Osteocyte (in vitro differentiated cells): ENCODE measurements around the gene CHIC2. TPM values are rescaled to one million over a fixed set of nuclear protein-coding genes. Genes with fewer than 3 reads are reported as not detected.

Experiments
- DNase-seq: peaks from one replicate; pipeline ENCODE4 v3.0.0; 2021; ENCODE audit warnings: mixed read lengths; ENCODE audit not compliant: unreplicated experiment; ENCODE audit errors: extremely low spot score
- H3K27ac Mint-ChIP-seq: one replicate; pipeline ENCODE4 v1.8.0; 2021; ENCODE audit warnings: mild to moderate bottlenecking, mixed read lengths; ENCODE audit not compliant: unreplicated experiment
- H3K27me3 Mint-ChIP-seq: one replicate; pipeline ENCODE4 v1.8.0; 2021; ENCODE audit warnings: mixed read lengths; ENCODE audit not compliant: unreplicated experiment
- H3K36me3 Mint-ChIP-seq: one replicate; pipeline ENCODE4 v1.8.0; 2021; ENCODE audit warnings: mixed read lengths; ENCODE audit not compliant: unreplicated experiment
- H3K4me1 Mint-ChIP-seq: one replicate; pipeline ENCODE4 v1.8.0; 2021; ENCODE audit warnings: mixed read lengths; ENCODE audit not compliant: unreplicated experiment
- H3K4me3 Mint-ChIP-seq: one replicate; pipeline ENCODE4 v1.8.0; 2021; ENCODE audit warnings: mild to moderate bottlenecking, moderate library complexity, mixed read lengths; ENCODE audit not compliant: unreplicated experiment
- H3K9me3 Mint-ChIP-seq: one replicate; pipeline ENCODE4 v1.8.0; 2021; ENCODE audit warnings: mixed read lengths; ENCODE audit not compliant: unreplicated experiment
- CTCF ChIP-seq: fragments of 200-600 bp; sonication (generic); IDR thresholded peaks from 2 replicates; pipeline ENCODE4 v1.5.0; 2021; ENCODE audit warnings: antibody characterized with exemption, mild to moderate bottlenecking, moderate library complexity
- total RNA-seq: library from RNA; stranded (reverse); gene quantifications from 2 replicates; pipeline ENCODE4 v1.2.1, GENCODE V29; 2021

Gene CHIC2
- total RNA-seq, 1 donor from 2014 or later, result 64.1 TPM

DNA sequence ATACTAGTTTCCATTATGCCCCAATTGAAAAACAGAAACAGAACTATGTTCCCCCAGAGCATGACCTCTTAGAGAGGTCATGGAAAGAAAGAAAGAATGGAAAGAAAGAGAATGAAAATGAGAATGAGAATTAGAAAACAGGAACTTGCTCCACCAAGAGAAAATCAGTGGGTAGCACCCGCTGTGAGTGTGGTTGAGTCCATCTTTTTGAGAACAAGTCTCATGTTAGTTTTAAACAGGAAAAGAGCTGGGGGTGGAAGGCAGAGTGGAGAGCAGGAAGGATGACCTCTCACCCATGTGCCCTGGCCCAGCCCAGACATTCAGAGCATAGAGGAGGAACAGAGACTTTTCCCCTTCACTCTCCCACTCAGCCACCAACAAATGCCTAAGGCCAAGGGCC lies 40.5 kb upstream of the CHIC2 start:
- H3K27ac Mint-ChIP-seq, result no peak overlapping the region
- H3K27me3 Mint-ChIP-seq, result peaks cover 26% of the 10 kb centered on the region
- H3K4me1 Mint-ChIP-seq, result peaks cover 14% of the 10 kb centered on the region
- no peaks in the 10 kb centered on the region for H3K36me3 Mint-ChIP-seq
- TF ChIP-seq CTCF, result no peak
- no peaks in the 10 kb centered on the region for H3K9me3 Mint-ChIP-seq
- no peak for DNase-seq
- no peak overlapping the region for H3K4me3 Mint-ChIP-seq

DNA sequence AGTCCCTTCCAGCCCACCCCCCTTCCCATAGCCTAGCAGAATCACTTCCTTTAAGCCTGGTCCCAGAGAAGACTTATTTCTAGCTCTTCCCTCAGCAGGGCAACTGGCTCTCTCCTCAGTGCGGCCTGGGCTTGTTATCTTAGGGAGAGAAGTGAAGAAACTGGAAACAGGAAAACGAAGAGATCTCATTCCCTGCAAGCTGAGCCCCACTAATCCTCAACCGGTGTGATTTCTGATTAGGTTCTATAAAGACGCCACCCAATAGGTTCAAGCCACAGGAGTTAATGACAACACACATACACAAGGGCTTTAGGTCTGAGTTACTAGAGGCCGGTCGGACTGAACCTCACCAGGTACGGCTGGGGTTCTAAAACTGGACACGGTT lies 38.8 kb upstream of the CHIC2 start:
- no peak overlapping the region for H3K27ac Mint-ChIP-seq
- no peak overlapping the region for H3K4me3 Mint-ChIP-seq
- TF ChIP-seq CTCF, result no peak
- H3K36me3 Mint-ChIP-seq, result no peaks in the 10 kb centered on the region
- H3K9me3 Mint-ChIP-seq, result no peaks in the 10 kb centered on the region
- H3K4me1 Mint-ChIP-seq, result peaks cover 16% of the 10 kb centered on the region
- DNase-seq, result no peak
- H3K27me3 Mint-ChIP-seq, result peaks cover 33% of the 10 kb centered on the region

GRCh38 chr4:54102531-54103106 lies 38.2 kb upstream of the CHIC2 start:
- H3K27ac Mint-ChIP-seq, result no peak overlapping the region
- H3K27me3 Mint-ChIP-seq, result peaks cover 36% of the 10 kb centered on the region
- H3K4me1 Mint-ChIP-seq, result peaks cover 15% of the 10 kb centered on the region
- TF ChIP-seq CTCF, result no peak
- H3K36me3 Mint-ChIP-seq, result no peaks in the 10 kb centered on the region
- no peak for DNase-seq
- no peak overlapping the region for H3K4me3 Mint-ChIP-seq
- no peaks in the 10 kb centered on the region for H3K9me3 Mint-ChIP-seq

DNA sequence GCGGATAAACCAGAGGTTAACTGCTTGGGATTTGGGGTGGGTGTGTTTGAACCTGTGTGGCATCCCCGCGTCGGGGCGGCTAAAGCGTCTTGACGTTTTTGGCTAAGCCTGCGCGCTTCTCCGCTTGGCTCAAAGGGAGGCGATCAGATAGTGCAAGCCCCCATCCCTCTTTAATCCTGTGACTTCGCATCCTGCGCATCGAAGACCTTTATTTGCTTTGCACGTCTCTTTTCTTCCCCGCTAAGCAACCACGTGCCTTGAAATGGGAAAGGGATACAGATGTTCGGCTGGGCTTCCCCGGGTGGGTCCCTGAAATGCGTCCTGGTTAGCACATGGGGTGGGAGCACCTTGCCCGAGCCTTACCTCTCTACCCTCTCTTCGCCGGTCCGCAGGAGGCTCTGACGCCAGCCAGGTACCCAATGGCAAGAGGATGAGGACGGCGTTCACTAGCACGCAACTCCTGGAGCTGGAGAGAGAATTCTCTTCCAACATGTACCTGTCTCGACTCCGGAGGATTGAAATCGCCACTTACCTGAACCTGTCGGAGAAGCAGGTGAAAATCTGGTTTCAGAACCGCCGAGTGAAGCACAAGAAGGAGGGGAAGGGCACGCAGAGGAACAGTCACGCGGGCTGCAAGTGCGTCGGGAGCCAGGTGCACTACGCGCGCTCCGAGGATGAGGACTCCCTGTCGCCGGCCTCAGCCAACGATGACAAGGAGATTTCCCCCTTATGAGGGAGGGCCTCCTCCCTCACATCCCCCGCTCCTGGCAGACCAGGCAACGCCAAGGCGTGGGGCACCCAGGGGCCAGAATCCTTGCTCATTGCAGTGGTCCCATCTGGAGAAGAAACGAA lies 37.0 kb upstream of the CHIC2 start:
- H3K27me3 Mint-ChIP-seq, result peaks cover 36% of the 10 kb centered on the region
- peaks cover 15% of the 10 kb centered on the region for H3K4me1 Mint-ChIP-seq
- no peaks in the 10 kb centered on the region for H3K9me3 Mint-ChIP-seq
- no peak overlapping the region for H3K27ac Mint-ChIP-seq
- no peak for TF ChIP-seq CTCF
- no peaks in the 10 kb centered on the region for H3K36me3 Mint-ChIP-seq
- no peak for DNase-seq
- H3K4me3 Mint-ChIP-seq, result peak overlapping the region; percentile 68

DNA sequence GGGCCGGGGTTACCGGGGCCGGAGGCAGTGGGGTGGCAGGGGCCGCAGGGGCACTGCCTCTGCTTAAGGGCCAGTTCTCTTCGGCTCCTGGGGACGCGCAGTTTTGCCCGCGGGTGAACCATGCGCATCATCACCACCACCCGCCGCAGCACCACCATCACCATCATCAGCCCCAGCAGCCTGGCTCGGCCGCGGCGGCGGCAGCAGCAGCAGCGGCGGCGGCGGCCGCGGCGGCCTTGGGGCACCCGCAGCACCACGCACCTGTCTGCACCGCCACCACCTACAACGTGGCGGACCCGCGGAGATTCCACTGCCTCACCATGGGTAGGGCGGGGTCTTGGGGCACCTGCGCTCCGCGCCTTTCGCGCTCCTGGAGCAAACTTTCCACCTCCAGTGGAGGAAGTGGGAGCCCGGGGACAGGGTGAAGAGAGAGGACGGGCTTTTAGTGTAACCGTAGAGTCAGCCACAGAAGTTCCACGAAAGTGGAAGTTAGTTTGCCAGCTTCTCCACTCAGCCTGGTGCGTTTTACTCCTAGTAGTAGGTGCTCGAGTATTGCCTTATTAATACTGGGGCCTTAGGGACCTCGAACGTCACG lies 36.3 kb upstream of the CHIC2 start:
- peak overlapping the region; percentile 71 for H3K4me3 Mint-ChIP-seq
- H3K27ac Mint-ChIP-seq, result no peak overlapping the region

More for the DNA sequence above, 36.3 kb upstream of the CHIC2 start:
- H3K27me3 Mint-ChIP-seq, result peaks cover 40% of the 10 kb centered on the region
- TF ChIP-seq CTCF, result no peak
- no peaks in the 10 kb centered on the region for H3K9me3 Mint-ChIP-seq
- H3K36me3 Mint-ChIP-seq, result no peaks in the 10 kb centered on the region
- H3K4me1 Mint-ChIP-seq, result peaks cover 15% of the 10 kb centered on the region
- DNase-seq, result no peak
